Measurements from ENCODE around the gene LEKR1.

DNA sequence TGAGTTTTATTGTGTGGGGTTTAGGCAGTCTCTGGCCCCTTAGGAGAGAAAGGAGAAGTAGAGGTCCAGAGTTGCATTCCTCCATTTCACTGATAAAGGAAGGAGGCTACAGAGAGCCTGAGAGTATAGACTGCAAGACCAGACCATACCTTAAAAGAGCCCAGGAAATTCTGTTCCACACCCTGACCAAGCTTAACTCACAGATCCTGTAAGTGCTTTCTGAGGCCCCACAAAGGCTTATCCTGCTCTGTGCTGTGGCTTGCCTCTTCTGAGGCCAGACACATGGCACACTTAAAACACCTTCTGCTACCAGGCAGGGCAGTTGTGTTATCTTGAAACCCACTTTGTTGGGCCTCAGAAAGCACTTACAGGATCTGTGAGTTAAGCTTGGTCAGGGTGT is 39.2 kb upstream of the LEKR1 start:
- TF ChIP-seq SP1 (IDR thresholded peaks at IDR 0.05) (no peak), FOXK2 (IDR thresholded peaks at IDR 0.05) (no peak), BHLHE40 (IDR thresholded peaks at IDR 0.05; ENCODE audit: borderline replicate concordance) (no peak), NFRKB (IDR thresholded peaks at IDR 0.05) (no peak), SUZ12 (IDR thresholded peaks at IDR 0.05) (no peak), FOXM1 (IDR thresholded peaks at IDR 0.05; ENCODE audit: borderline replicate concordance) (no peak)

All from HEK293T (cell line).